ENCODE data around the gene FIGN. TPM values are rescaled to one million over a fixed set of nuclear protein-coding genes. Genes with fewer than 3 reads are reported as not detected.

Gene FIGN
- total RNA-seq, 5 donors from 2014 or later (not counting 1 experiment from before 2014, with no cell fraction given): 0.03 to 0.16 TPM; not detected in 3

- ChIA-PET CTCF (no interaction called here), POLR2A (no interaction called here)
- H3K4me3 ChIP-seq (ENCODE audit: control insufficient read depth in 1 of 2, extremely low read depth in 1 of 2, low read length in 1 of 2): no peak overlapping the region
- ATAC-seq (replicated peaks in 1 of 4): no peak
- Mint-ChIP-seq H3K27ac (no peak overlapping the region), H3K36me3 (no peaks in the 10 kb centered on the region), H3K9me3 (peaks cover 0 to 10% (median 6%) of the 10 kb centered on the region in 3 donors), H3K27me3 (no peaks in the 10 kb centered on the region), H3K4me3 (no peak overlapping the region), H3K4me1 (no peaks in the 10 kb centered on the region)
- H3K4me1 ChIP-seq (ENCODE audit: control insufficient read depth in 1 of 2, extremely low read depth in 1 of 2, insufficient read depth in 2 of 2, low read length in 2 of 2): no peaks in the 10 kb centered on the region
- WGBS (ENCODE audit: insufficient coverage): no CpG with 5 or more reads among the region's 2 CpGs
- DNase-seq: no peak
- no peaks in the 10 kb centered on the region for H3K36me3 ChIP-seq (ENCODE audit: control insufficient read depth in 2 of 2, extremely low read depth in 1 of 2, insufficient read depth in 1 of 2, low read length in 1 of 2)
- no peaks in the 10 kb centered on the region for H3K27me3 ChIP-seq (replicated peaks in 1 of 2; ENCODE audit: control insufficient read depth in 2 of 2, extremely low read depth in 1 of 2, insufficient read depth in 2 of 2, low read length in 1 of 2)
- no peak overlapping the region for H3K27ac ChIP-seq (ENCODE audit: low read length)
- H3K9me3 ChIP-seq: no peaks in the 10 kb centered on the region
Observed at GRCh38 chr2:163556511-163556910, 179.3 kb downstream of the FIGN start.

DNA sequence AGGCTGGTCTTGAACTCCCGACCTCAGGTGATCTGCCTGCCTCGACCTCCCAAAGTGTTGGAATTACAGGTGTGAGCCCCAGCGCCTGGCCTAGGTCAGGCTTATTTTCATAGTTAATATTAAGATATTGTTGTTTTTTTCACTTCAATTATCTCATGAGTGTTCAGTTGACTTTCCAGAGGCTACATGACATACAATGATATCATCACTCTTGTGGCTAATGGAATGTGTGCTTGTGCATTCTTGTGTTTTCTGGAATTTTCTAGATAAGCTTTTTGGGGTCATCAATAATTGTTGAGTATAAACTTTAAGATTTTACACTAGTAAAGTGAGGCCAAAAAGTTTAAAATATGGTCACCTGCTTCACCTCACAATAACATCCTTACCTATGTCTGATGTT lies 180.9 kb downstream of the FIGN start:
- ChIA-PET POLR2A (no interaction called here), CTCF (no interaction called here)
- Mint-ChIP-seq H3K27me3 (no peaks in the 10 kb centered on the region), H3K27ac (no peak overlapping the region), H3K4me1 (no peaks in the 10 kb centered on the region), H3K4me3 (no peak overlapping the region), H3K9me3 (peaks cover 0 to 11% (median 10%) of the 10 kb centered on the region in 3 donors), H3K36me3 (no peaks in the 10 kb centered on the region)
- H3K9me3 ChIP-seq: no peaks in the 10 kb centered on the region
- H3K27me3 ChIP-seq (replicated peaks in 1 of 2; ENCODE audit: control insufficient read depth in 2 of 2, extremely low read depth in 1 of 2, insufficient read depth in 2 of 2, low read length in 1 of 2): no peaks in the 10 kb centered on the region
- no CpG with 5 or more reads among the region's 3 CpGs for WGBS (ENCODE audit: insufficient coverage)
- DNase-seq (no peak), ATAC-seq (replicated peaks in 1 of 4) (no peak)
- H3K4me3 ChIP-seq (ENCODE audit: control insufficient read depth in 1 of 2, extremely low read depth in 1 of 2, low read length in 1 of 2): no peak overlapping the region
- H3K36me3 ChIP-seq (ENCODE audit: control insufficient read depth in 2 of 2, extremely low read depth in 1 of 2, insufficient read depth in 1 of 2, low read length in 1 of 2): no peaks in the 10 kb centered on the region
- no peak overlapping the region for H3K27ac ChIP-seq (ENCODE audit: low read length)
- no peaks in the 10 kb centered on the region for H3K4me1 ChIP-seq (ENCODE audit: control insufficient read depth in 1 of 2, extremely low read depth in 1 of 2, insufficient read depth in 2 of 2, low read length in 2 of 2)

DNA sequence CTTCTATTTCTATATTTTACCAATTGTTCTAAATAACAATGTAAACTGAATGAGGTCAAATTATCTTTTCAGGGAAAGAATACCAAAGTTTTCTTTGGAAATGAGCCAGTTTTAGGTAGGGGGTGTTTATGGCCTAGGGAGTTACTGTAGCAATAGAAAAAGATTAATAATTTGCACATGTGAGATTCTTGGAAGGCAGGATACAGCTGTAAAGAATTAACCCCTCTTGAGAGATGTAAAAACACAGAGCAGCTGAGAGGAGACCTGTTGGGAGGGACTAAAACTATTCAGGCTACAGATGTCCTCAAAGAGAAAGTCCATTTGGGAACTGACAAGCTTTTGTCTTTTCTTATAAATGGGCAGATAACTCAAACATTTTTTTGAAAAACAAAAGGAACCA lies 182.2 kb downstream of the FIGN start:
- no peaks in the 10 kb centered on the region for H3K36me3 Mint-ChIP-seq
- POLR2A ChIA-PET: interaction anchor here in 1 of 2 donors (0.6 kb wide), 1 partner anchor 13 kb away, joined by 3 read pairs; no protein-coding TSS in a partner anchor
- H3K4me3 ChIP-seq (ENCODE audit: control insufficient read depth in 1 of 2, extremely low read depth in 1 of 2, low read length in 1 of 2): no peak overlapping the region
- no peaks in the 10 kb centered on the region for H3K4me1 Mint-ChIP-seq
- CTCF ChIA-PET: no interaction called here
- H3K9me3 ChIP-seq: no peaks in the 10 kb centered on the region
- peaks cover 0 to 11% (median 10%) of the 10 kb centered on the region in 3 donors for H3K9me3 Mint-ChIP-seq
- no peak overlapping the region for H3K4me3 Mint-ChIP-seq
- H3K27ac Mint-ChIP-seq: no peak overlapping the region
- H3K27me3 ChIP-seq (replicated peaks in 1 of 2; ENCODE audit: control insufficient read depth in 2 of 2, extremely low read depth in 1 of 2, insufficient read depth in 2 of 2, low read length in 1 of 2): no peaks in the 10 kb centered on the region
- no peaks in the 10 kb centered on the region for H3K36me3 ChIP-seq (ENCODE audit: control insufficient read depth in 2 of 2, extremely low read depth in 1 of 2, insufficient read depth in 1 of 2, low read length in 1 of 2)
- ATAC-seq (replicated peaks in 1 of 4) (no peak), DNase-seq (no peak)
- H3K27ac ChIP-seq (ENCODE audit: low read length): no peak overlapping the region
- H3K27me3 Mint-ChIP-seq: no peaks in the 10 kb centered on the region
- no peaks in the 10 kb centered on the region for H3K4me1 ChIP-seq (ENCODE audit: control insufficient read depth in 1 of 2, extremely low read depth in 1 of 2, insufficient read depth in 2 of 2, low read length in 2 of 2)

DNA sequence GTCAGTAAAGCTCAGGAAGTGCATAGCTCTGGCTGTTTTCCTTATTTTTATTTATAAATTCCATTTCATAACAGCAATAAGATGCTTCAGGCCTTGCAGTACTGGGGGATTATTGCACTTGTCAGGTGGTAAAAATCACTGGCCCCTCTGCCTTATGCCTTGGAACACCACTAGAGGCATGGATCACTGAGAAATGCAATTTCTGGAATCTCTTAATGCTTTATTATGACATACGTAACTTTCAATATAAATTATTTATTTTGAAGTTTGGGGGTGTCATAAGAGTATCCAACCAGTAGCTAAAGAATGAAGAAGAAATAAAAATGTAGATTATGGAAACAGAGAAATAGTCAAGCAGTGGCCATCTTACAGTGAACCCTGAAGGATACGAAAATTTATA lies 183.1 kb downstream of the FIGN start:
- Histone ChIP-seq H3K4me3 (ENCODE audit: control insufficient read depth in 1 of 2, extremely low read depth in 1 of 2, low read length in 1 of 2) (no peak overlapping the region), H3K4me1 (ENCODE audit: control insufficient read depth in 1 of 2, extremely low read depth in 1 of 2, insufficient read depth in 2 of 2, low read length in 2 of 2) (no peaks in the 10 kb centered on the region), H3K27me3 (replicated peaks in 1 of 2; ENCODE audit: control insufficient read depth in 2 of 2, extremely low read depth in 1 of 2, insufficient read depth in 2 of 2, low read length in 1 of 2) (no peaks in the 10 kb centered on the region), H3K36me3 (ENCODE audit: control insufficient read depth in 2 of 2, extremely low read depth in 1 of 2, insufficient read depth in 1 of 2, low read length in 1 of 2) (no peaks in the 10 kb centered on the region), H3K27ac (ENCODE audit: low read length) (no peak overlapping the region), H3K9me3 (no peaks in the 10 kb centered on the region)
- no peaks in the 10 kb centered on the region for H3K4me1 Mint-ChIP-seq
- ATAC-seq (replicated peaks in 1 of 4) (no peak), DNase-seq (no peak)
- CTCF ChIA-PET: no interaction called here
- no peak overlapping the region for H3K27ac Mint-ChIP-seq
- no peaks in the 10 kb centered on the region for H3K27me3 Mint-ChIP-seq
- no CpG with 5 or more reads among the region's 2 CpGs for WGBS (ENCODE audit: insufficient coverage)
- POLR2A ChIA-PET: no interaction called here
- no peaks in the 10 kb centered on the region for H3K36me3 Mint-ChIP-seq
- H3K9me3 Mint-ChIP-seq: peaks cover 0 to 11% (median 10%) of the 10 kb centered on the region in 3 donors
- H3K4me3 Mint-ChIP-seq: no peak overlapping the region

DNA sequence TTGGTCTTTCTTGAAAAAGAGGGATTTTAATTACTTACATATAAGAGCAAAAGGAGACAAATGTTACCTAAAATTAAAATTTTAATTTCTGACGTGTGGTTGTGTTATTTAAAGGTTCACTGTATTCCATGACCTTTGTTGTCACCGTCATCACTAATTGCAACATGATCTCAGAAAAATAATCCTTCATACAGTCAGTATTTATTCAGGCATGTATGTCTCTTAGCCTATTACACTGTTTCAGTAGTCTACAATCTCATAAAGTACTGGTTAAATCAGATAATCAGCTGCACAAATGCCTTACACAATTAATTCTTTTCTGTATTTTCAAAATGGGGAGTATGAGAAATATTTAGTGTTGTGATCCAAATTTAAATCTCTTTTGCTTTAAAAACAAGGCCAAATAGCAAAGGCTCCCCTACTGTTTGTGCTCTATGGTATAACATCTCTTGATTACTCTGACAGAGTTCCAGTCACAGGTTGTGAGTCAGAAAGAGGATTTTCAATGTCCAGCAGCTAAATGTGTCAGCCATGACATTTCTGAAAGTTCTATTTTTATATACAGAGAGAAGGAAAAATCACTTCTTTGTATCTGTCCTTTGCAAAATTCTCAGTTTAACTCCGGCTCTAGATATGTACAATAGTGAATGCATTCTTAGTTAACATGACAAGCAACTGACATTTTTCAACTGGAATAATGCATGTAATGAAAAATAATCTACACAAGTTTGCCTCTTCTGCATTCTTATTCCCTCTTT lies 184.0 kb downstream of the FIGN start:
- H3K27ac Mint-ChIP-seq: no peak overlapping the region
- H3K27me3 Mint-ChIP-seq: no peaks in the 10 kb centered on the region
- peaks cover 0 to 9% (median 8%) of the 10 kb centered on the region in 3 donors for H3K9me3 Mint-ChIP-seq
- Histone ChIP-seq H3K27ac (ENCODE audit: low read length) (no peak overlapping the region), H3K9me3 (no peaks in the 10 kb centered on the region), H3K4me3 (ENCODE audit: control insufficient read depth in 1 of 2, extremely low read depth in 1 of 2, low read length in 1 of 2) (no peak overlapping the region), H3K27me3 (replicated peaks in 1 of 2; ENCODE audit: control insufficient read depth in 2 of 2, extremely low read depth in 1 of 2, insufficient read depth in 2 of 2, low read length in 1 of 2) (no peaks in the 10 kb centered on the region), H3K4me1 (ENCODE audit: control insufficient read depth in 1 of 2, extremely low read depth in 1 of 2, insufficient read depth in 2 of 2, low read length in 2 of 2) (no peaks in the 10 kb centered on the region), H3K36me3 (ENCODE audit: control insufficient read depth in 2 of 2, extremely low read depth in 1 of 2, insufficient read depth in 1 of 2, low read length in 1 of 2) (no peaks in the 10 kb centered on the region)
- ATAC-seq (replicated peaks in 1 of 4) (no peak), DNase-seq (no peak)
- CTCF ChIA-PET: no interaction called here
- H3K36me3 Mint-ChIP-seq: no peaks in the 10 kb centered on the region
- POLR2A ChIA-PET: no interaction called here
- H3K4me1 Mint-ChIP-seq: no peaks in the 10 kb centered on the region
- WGBS (ENCODE audit: insufficient coverage): no CpG with 5 or more reads among the region's 3 CpGs
- no peak overlapping the region for H3K4me3 Mint-ChIP-seq

GRCh38 chr2:163548970-163549369 lies 186.8 kb downstream of the FIGN start:
- ATAC-seq (replicated peaks in 1 of 4) (no peak), DNase-seq (no peak)
- no peaks in the 10 kb centered on the region for H3K27me3 ChIP-seq (replicated peaks in 1 of 2; ENCODE audit: control insufficient read depth in 2 of 2, extremely low read depth in 1 of 2, insufficient read depth in 2 of 2, low read length in 1 of 2)
- peaks cover 0 to 16% (median 15%) of the 10 kb centered on the region in 3 donors for H3K9me3 Mint-ChIP-seq
- H3K9me3 ChIP-seq: no peaks in the 10 kb centered on the region
- no peak overlapping the region for H3K27ac ChIP-seq (ENCODE audit: low read length)
- H3K4me3 Mint-ChIP-seq: no peak overlapping the region
- no peaks in the 10 kb centered on the region for H3K27me3 Mint-ChIP-seq
- WGBS (ENCODE audit: insufficient coverage): no CpG with 5 or more reads among the region's 3 CpGs
- H3K36me3 ChIP-seq (ENCODE audit: control insufficient read depth in 2 of 2, extremely low read depth in 1 of 2, insufficient read depth in 1 of 2, low read length in 1 of 2): no peaks in the 10 kb centered on the region
- H3K36me3 Mint-ChIP-seq: no peaks in the 10 kb centered on the region
- H3K4me1 ChIP-seq (ENCODE audit: control insufficient read depth in 1 of 2, extremely low read depth in 1 of 2, insufficient read depth in 2 of 2, low read length in 2 of 2): no peaks in the 10 kb centered on the region
- no peaks in the 10 kb centered on the region for H3K4me1 Mint-ChIP-seq
- POLR2A ChIA-PET: no interaction called here
- no peak overlapping the region for H3K4me3 ChIP-seq (ENCODE audit: control insufficient read depth in 1 of 2, extremely low read depth in 1 of 2, low read length in 1 of 2)
- no peak overlapping the region for H3K27ac Mint-ChIP-seq
- CTCF ChIA-PET: no interaction called here
